ENCODE measurements around the gene MBD5.
A peak's percentile ranks its signal among the peaks of the same experiment; 100 is the strongest.
"Not testable (repeated sequence)": the region's sequence is repeated elsewhere in the genome, so short reads cannot be mapped to it uniquely, and the experiment has no call there.

MBD5 gene

DNA sequence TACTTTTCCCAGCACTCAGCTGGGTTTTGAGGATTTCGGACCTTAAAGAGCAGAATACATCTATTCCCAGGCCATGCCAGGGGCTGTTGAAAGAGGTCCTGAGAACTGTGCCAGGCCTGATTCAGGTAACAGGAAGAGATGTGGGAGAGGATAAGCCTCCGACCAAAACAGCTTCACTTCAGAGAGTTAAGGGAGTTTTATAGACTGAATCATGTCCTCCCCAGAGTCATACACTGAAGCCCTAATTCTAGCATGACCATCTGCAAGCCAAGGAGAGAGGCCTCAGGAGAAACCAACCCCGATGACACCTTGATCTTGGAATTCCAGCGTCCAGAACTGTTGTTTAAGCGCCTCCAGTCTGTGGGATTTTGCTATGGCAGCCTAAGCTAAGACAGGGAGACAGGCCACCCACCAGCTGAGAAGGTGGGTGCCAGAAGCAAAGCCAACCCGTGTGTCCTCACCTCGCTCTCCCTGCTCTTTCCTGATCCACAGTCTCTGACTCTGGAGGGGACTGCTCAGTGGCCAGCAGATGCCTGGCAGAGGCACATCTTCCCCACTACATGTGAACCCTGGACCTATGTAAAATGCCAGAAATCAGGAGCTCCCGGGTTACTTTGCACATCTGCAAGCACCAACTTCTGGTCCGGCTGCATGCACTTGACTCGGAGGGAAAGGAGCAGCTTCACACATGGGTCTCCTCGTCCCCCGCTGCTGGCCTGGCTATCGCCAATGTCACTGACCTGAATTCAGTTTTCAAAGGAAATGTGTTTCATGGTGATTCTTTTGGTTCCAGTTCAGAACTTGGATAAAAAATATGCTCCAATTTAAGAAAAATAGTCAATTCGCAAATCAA is 506.8 kb downstream of the MBD5 start:
- no peak for DNase-seq

DNA sequence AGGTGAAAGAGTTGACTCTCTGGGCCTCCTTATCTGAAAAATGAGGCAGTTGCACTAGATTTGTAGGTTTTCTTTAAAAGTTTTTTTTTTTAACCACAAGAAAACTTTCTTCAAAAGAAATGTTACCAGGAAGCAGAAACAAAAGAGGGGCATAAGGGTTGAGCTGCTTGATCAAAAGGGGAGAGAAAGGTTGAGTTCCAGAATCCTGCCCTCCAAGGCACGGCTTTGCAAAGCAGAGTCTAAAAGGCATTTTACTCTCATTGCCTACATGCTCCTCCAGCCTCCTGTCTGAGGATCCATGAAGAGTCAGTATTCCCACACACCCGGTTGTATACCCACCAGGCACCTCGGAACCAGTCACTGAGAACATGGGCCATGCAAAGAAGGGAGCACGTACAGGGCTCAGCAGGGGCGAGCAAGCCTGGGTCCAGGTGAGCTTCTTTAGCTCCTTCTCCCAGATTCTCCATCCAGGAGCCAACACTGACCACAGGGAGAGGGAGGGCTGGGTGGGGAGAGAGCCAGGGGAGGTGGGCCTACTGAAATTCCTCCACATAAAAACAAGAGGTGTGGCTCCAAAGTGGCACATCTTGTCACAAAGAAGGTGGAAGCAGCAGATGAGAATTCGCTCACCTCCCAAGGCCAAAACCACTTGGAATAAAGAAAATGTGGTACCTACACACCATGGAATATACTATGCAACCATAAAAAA is 507.6 kb downstream of the MBD5 start:
- no peak for DNase-seq

DNA sequence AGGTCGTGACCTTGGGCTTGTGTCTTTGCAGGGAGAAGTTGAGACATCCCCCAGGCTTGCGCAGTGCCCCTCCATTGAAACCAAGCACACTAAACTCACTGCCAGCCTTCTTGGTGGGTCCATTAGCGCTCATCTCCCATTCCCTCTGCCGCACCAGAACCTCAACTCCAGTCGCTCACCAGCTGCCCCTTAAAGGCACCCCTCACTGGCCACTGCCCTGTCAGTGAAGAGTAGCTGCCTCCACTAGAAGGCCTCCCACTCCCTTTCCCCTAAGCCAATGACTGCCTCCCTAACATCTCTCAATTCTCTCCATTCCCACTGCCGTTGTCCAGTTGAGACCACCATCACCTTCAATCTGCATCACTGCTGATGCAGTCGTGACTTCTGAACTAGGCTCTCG is 508.9 kb downstream of the MBD5 start:
- no peak for DNase-seq

DNA sequence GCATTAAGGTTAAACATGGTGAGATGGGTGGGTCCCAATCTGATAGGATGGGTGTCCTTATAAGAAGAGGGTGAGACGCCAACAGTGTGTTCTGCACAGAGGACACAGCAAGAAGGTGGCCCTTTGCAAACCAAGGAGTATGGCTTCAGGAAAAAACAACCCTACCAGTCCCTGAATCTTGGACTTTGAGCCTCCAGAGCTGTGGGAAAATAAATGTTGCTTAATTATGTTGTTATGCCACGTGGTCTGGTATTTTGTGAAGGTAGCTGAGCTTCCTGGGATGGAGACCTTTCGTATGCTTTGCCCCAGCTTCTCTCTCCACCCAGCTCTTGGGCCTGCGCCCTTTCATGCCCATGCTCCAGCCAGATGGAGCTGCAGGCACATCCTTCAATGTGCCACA is 509.5 kb downstream of the MBD5 start:
- no peak for DNase-seq

DNA sequence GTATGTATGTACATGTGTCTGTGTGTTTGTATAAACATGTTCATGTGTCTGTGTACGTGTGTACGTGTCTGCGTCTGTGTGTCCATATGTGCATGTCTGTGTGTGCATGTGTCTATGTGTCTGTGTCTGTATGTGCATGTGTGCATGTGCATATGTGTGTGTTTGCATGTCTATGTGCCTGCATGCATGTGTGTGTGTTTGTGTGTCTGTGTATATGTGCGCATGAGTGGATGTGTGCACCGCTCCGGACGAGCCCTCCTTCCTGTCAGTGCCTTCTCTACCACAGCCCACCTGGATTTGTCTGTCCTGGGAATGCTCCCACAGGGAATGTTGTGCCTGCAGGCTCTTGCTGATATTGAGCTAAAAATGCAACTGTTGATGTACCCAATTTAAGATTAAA is 510.3 kb downstream of the MBD5 start:
- no peak for DNase-seq

DNA sequence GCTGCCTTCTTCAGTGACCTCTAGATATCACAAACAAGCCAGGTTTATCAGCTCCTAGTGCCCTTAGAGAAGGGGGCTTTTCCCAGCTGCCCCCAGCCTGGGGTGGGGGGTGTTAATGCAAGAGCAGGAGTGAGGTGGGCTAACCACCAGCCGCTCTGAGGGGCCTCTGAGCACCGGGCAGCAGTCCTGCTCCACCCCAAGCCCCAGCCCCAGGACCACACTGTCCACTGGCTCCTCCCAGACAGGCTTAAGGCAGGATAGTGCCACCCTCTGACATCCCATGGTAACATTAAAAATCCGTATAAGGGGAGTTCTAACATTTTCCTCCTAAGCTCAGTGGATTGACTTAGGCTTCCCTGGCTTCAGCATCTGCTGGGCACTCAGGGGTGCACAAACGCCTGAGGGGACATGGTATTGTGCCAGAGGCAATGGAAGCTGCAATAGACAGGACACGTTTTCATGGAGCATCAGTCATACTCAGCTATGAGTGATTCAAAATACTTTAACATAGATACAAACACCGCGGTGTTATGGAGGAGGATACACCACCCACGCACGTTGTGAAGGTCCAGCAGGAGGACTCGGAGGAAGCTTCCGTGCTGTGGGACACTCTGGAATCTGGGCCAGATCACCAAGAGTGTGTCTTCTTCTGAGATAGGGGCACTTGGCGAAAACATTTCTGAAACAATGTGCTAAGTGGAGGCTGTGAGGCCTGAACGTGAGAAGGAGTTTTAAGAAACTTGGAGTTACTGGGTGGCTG is 511.0 kb downstream of the MBD5 start:
- DNase-seq = no peak

DNA sequence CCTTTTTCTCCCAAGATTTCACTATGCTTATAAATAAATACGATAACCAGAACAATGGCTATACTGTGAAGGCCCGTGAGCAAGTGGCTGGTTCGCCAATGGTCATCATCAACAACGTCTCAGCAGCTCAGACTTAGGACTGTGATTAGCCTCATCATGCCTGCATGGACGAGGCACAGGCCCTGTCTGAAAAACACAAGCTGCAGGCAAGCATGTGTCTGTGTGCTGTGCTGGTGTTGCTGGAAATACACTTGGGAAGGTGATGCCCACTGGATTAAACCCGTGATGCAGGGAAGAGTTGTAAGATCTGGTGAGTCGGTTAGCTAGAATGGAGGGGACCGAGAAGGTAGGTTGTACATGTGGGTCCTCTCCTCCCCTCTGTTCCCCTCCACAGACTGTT is 512.1 kb downstream of the MBD5 start:
- DNase-seq = no peak

DNA sequence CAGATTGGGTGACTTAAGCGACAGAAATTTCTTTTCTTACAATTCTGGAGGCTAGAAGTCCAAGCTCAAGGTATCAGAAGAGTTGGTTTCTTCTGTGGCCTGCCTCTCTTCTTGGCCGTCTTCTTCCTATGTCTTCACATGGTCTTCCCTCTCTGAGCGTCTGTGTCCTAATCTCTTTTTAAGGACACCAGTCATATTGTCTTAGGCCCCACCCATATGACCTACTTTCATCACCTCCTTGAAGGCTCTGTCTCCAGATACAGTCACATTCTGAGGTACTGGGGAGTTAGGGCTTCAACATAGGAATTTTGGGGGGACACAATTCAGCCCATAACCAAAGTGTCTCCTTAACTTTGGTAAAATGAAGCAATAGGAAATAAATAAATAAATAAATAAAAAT is 512.8 kb downstream of the MBD5 start:
- DNase-seq = no peak

DNA sequence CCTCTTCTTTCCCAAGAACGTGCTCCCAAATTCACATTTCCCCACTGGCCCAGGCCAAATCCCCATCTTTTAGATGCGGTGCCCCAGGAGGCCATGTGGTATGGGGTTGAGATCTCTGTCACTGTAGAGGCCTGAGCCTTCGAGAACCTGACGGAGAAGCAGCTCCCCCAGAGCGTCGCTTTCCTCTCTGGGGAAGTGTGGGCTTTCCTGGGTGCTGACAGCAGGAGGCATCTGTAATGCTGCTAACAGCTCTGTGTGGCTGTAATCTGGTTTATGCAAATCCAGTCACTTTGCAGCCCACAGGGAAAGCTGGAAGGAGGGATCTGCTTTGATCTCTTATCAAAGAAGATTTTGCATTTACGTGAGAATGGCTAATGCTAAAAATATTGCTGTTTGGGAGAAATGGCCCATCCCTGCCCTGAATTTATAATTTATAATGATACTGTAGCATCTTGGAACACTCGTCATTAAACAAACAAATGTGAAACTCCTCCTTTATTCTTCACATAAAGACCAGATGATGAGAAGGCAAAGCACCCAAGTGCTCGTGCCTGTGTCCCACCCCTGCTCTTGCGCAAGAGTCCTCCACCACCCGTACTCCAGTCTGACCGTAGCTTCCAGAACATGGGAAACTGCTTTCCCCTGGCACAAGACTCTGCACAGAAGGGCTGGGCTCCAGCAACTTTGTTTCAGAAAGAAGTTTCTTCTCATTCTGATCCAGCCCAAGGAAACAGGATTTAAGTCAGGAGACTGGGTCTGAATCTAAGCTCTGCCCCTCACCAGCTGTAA is 513.7 kb downstream of the MBD5 start:
- no peak for DNase-seq

DNA sequence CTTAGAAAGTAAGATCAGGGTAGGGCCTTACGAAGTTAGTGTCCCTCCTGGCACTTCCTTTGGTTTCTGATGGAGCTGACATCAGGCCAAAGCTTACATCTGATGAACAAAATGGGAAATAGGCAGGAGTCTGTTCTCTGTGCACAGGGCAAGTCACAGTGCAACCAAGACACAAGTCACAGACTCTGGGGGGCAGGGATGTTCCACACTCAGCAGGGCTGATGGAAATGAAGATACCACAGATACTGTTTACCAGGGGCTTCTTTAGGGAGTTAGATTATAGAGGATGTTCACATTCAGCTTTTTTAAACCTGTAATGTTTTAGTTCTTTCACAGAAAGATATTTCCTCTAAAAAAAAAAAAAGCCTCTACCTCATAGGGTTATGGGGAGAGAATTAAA is 517.5 kb downstream of the MBD5 start:
- no peak for DNase-seq

DNA sequence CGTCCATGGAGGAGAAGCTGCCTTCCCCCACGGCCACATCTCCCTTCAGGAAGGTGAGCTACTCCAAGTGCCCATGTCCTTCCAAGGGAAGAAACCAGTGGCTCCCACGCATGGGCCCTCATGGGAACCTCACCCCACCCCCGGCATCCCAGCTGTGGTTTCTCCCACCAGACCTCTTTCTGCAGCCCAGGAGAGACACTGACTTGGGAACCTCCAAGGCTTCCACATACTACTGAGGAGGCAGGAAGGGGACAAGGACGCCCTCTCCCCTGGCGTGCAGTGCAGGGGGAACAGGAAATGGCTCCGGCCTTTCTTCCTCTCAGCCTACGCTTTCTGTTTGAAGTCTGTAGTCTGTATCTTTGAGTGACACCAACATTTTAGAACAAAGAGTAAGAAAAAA is 519.1 kb downstream of the MBD5 start:
- no peak for DNase-seq

DNA sequence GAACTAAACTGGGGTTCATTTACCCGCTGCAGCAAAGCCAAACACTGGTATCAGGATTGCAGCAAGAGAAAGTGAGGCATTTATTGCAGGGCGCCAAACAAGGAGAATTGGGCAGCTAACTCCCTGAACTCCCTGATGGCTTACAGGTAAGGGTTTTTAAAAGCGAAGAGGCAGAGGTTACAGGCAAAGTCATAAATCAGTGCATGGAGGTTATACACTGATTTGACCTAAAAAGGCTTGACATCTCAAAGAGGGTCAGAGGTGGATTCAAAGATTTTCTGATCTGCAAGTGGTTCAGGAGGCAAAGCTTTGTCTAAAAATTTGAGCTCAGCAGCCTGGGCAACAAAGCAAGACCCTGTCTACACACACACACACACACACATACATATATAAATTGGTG is 520.9 kb downstream of the MBD5 start:
- DNase-seq = no peak

DNA sequence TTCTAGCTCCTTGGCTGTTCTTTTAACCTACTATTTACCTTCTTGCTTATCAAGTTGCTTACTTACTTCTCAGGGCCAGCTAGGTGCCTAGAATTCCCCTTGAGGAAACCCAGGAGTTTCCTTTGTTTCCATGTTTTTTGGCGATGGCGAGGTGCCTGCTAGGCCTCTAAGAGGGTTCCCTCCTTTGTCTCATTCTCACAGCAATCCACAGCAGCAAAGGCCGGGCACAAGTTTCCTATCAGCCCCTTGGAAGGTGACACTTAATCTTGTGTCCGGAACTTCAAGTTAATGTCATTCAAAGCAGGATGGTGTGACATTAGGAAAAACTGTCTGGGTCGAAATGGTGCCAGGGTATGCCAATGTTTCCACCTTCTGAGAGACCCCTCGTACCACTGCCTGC is 521.7 kb downstream of the MBD5 start:
- DNase-seq = no peak

DNA sequence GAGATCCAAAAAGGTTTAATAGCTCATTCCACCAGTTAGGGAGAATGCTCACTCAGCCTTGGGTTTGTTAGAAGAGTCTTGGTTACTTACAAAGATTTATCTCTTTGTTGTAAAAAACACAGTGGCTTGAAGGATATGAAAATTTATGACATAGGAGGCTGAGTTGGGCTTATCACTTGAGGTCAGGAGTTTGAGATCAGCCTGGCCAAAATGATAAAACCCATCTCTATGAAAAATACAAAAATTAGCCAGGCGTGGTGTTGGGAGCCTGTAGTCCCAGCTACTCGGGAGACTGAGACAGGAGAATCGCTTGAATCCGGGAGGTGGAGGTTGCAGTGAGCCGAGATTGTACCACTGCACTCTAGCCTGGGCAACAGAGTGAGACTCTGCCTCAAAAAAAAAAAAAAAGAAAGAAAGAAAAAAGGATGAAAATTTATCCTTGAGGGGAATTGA is 522.2 kb downstream of the MBD5 start:
- DNase-seq = not testable (repeated sequence)

DNA sequence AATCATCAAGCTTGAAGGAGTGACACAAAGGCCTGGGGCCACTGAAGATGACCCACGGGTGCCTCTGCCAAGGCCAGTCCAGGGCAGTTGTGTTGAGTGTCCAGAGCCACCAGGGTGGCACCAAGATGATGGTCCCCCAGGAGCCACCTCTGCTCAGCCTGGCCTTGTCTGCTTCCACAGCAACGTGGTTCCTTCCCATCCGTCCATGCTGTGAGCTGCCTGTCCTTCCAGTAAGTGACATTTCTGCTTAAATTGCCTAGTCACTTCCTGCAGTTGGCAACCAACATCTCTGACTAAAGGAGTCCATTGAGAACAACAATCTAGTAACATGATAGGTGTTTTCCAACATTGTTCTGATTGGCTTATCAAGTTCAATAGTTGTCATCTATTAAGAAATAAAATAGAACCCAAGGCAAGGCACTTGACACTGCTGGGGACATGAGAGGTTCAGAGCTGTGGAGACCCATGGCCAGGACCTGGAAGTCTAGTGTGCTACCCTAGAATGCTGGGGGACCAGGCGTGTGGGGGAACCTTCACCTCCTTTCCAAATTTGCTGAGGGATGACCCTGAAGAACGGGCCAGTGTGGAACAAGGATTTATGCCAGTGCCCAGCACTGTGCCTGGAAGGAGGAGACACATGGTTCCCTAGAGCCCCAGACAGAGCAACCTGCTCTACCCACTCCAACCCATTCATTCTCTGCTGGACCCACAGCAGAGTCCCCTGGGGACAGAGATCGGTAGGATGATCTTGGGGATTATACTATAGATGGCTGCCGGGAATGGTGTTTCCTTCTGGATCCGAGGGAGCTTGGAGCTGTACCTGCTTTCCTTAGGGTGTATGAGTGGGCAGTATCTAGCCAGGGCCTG is 524.7 kb downstream of the MBD5 start:
- no peak for DNase-seq

DNA sequence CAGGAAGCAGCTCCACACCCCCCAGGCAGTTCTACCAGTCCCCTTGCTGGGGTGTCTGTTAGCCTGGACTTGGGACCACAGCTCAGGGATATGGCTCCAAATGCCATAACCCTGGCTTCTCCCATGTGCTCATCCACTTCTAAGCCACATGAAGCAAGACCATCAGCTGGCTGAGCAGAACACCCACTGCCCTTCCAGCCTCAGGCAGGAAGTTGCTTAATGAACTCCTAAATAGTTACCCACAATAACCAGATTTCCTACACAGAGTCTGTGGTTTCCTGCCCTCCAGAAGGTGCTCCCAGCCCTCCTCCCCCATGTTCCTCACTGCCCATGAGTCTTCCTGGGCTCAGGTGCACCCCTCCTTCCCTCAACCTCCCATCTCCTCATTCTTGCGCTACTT is 525.4 kb downstream of the MBD5 start:
- DNase-seq = no peak

DNA sequence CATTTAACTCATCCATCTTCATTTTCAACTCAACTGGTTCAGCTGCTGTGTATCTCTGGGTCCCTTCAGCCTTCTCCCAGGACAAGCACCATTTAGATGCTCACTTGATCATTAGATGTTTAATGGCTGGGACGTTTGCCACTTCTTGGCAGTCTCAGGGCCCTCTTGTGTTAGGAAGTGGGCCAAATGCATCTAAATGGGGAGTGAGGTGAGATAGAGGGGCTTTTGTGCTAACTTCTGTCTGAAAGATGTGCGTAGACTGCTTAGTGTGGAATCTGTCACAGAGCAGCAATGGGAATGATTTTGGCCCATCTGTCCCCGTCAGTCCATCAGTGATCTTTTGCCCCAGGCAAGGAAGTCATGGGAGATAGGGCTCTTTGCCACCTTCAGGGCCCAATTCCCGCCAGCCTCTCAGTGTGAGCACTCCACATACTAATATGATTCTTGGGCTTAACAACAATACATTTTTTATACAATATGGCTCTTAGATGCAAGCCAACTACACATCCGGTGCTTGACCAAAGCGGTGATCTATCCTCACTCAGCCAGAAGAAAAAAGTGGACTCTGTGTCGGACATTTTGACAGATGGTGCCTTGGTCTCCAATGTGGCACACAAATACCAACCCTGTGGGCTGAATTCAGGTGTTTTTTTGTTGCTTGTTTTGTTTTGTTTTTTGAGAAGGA is 528.0 kb downstream of the MBD5 start:
- no peak for DNase-seq

DNA sequence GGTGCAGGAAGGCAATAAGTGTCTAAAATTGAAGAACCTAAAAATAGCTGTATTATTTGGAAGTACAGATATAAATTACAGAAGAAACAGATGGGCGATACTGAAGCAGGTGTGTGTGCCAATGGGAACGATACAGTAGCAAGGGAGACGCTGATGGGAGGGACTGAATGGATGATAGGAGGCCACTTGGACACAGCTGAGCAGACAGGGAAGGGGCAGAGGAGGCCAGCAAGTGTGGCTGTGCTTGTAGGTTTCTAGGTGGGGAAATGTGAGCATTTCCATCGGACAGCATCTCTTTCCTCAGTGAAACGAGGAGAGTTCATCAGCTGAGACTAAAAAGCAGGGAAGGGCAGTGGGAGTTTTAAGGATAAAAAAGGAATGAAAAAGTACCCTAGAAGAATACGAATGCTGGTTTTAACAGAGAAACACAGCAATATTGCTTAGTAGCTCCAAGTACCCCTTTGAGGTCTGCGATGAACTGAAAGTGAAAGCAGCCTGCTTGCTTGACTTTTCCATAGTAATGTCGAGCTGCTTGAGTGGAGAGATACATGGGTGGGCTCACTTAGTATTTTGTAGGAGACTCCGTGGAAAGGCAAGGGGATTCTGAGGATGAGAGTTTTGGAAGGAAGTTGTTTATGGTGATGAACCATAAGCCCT is 531.9 kb downstream of the MBD5 start:
- peak; percentile 89 for DNase-seq

DNA sequence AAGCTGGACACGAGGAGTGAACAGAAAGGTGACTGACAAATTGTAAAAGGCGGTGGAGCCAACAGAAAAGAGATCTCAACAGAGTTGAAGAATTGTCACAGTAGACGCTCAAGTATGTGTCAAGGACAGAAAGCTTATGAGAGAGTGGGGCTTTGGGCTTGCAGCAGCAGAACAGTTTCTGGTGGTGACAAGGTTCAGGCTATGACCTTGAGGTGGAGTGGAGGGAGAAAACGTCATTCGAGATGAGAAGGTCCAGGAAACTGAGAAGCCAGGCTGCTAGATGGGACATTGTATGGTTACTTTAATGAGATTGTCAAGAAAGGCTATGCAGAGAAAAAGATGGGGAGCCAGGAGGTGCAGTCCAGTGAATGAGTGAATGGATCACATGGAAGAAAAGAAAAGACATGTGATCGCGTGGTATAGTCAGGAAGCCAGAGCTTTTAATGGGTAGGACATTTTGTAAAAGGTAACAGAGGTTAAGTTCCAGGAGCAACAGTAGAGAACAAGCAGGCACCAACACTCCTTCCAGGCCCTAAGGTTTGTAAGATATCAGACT is 532.5 kb downstream of the MBD5 start:
- no peak for DNase-seq
